Breast epithelium (tissue), 4 donors: ENCODE data around the gene GALNT9. TPM values are rescaled to one million over a fixed set of nuclear protein-coding genes. Genes with fewer than 3 reads are reported as not detected.

Experiments
- DNase-seq, 2 donors: peaks; one replicate each; pipeline ENCODE4 v3.0.0-alpha.2; 2019; ENCODE audit warnings: low spot score in 2 of 2
- H3K27ac ChIP-seq, 2 donors: fragments of 200-600 bp; sonication (generic) in 1 of 2; one replicate each; pipeline ENCODE4 v1.5.1; 2016 to 2019; ENCODE audit warnings: mild to moderate bottlenecking in 1 of 2
- H3K27me3 ChIP-seq, 2 donors: fragments of 200-600 bp; sonication (generic) in 1 of 2; one replicate each; pipeline versions ENCODE4 v1.5.1 to v1.6.0; 2017 to 2019; ENCODE audit warnings: control low read depth in 1 of 2, mild to moderate bottlenecking in 1 of 2
- H3K36me3 ChIP-seq: fragments of 200-600 bp; one replicate; pipeline ENCODE4 v1.5.1; 2019
- H3K4me1 ChIP-seq, 2 donors: fragments of 200-600 bp; sonication (generic); one replicate each; pipeline ENCODE4 v1.5.1; 2016 to 2019; ENCODE audit warnings: control low read depth in 1 of 2
- H3K4me3 ChIP-seq, 3 donors: fragments of 200-600 bp; sonication (generic); 1 replicate in 2 of 3; 2 replicates in 1 of 3; pipeline ENCODE4 v1.5.1; 2016 to 2019; ENCODE audit warnings: mild to moderate bottlenecking in 3 of 3, moderate library complexity in 2 of 3
- H3K9me3 ChIP-seq, 2 donors: fragments of 200-600 bp; sonication (generic) in 1 of 2; one replicate each; pipeline ENCODE4 v1.5.1; 2016 to 2019; ENCODE audit warnings: control low read depth in 1 of 2
- POLR2A ChIP-seq: fragments of 450-650 bp; IDR thresholded peaks from one replicate; pipeline ENCODE4 v1.6.1; 2016; ENCODE audit warnings: antibody characterized with exemption, mild to moderate bottlenecking, moderate library complexity
- POLR2AphosphoS5 ChIP-seq, 3 donors: sonication (generic); formaldehyde crosslinking; IDR thresholded peaks; one replicate each; pipeline ENCODE4 v1.6.1; 2017; ENCODE audit warnings: antibody characterized with exemption in 3 of 3
- intact Hi-C: fragments of 100-400 bp; cut with DNase I; formaldehyde crosslinking; loops from one replicate; pipeline ENCODE4 v1.15.1; 2023; ENCODE audit warnings: low total_unique reads
- total RNA-seq, 3 donors: library from RNA; depleted of rRNA; stranded (reverse); fragments of >200 nt; gene quantifications; one replicate each; pipeline ENCODE4 v1.1.0, GENCODE V29; 2016
- TF ChIP-seq, protein P1 (sequence below), 3 donors: fragments of 450-650 bp; IDR thresholded peaks; one replicate each; pipeline ENCODE4 v1.5.1; 2016 to 2017; ENCODE audit warnings: antibody characterized with exemption in 3 of 3, mild to moderate bottlenecking in 3 of 3, moderate library complexity in 3 of 3

GALNT9 gene
- total RNA-seq, 3 donors from 2014 or later: 2.9 TPM; not detected in 2

DNA sequence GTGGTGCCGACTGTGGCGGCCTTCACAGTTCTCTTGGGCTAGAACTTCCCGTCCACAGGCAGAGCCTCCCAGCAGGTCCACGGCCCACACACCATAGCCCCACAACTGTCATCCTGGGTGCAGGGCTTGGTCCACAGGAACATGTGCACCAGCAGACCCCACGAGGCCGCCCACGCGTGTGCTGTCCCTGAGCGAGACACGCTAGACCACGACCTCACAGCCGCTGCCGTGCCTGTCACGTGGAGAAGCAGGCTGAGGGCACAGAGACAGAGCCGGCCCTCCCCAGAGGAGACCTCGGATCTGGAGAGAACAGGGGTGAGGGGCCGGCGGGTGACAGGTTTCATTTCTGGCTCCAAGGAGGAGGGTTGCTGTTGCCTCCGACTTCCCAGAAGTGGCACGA, 8.9 kb upstream of the GALNT9 start:
- DNase-seq: no peak
- Histone ChIP-seq H3K9me3 (peaks cover 0 to 10% of the 10 kb centered on the region in 2 donors), H3K4me3 (no peak overlapping the region), H3K4me1 (no peaks in the 10 kb centered on the region), H3K27ac (no peak overlapping the region), H3K27me3 (peaks cover 0 to 91% of the 10 kb centered on the region in 2 donors), H3K36me3 (no peaks in the 10 kb centered on the region)
- intact Hi-C loops: no loop called here
- TF ChIP-seq POLR2AphosphoS5 (IDR thresholded peaks at IDR 0.05) (no peak), POLR2A (no peak)
- TF ChIP-seq, protein P1, sequence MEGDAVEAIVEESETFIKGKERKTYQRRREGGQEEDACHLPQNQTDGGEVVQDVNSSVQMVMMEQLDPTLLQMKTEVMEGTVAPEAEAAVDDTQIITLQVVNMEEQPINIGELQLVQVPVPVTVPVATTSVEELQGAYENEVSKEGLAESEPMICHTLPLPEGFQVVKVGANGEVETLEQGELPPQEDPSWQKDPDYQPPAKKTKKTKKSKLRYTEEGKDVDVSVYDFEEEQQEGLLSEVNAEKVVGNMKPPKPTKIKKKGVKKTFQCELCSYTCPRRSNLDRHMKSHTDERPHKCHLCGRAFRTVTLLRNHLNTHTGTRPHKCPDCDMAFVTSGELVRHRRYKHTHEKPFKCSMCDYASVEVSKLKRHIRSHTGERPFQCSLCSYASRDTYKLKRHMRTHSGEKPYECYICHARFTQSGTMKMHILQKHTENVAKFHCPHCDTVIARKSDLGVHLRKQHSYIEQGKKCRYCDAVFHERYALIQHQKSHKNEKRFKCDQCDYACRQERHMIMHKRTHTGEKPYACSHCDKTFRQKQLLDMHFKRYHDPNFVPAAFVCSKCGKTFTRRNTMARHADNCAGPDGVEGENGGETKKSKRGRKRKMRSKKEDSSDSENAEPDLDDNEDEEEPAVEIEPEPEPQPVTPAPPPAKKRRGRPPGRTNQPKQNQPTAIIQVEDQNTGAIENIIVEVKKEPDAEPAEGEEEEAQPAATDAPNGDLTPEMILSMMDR (IDR thresholded peaks at IDR 0.05): no peak

DNA sequence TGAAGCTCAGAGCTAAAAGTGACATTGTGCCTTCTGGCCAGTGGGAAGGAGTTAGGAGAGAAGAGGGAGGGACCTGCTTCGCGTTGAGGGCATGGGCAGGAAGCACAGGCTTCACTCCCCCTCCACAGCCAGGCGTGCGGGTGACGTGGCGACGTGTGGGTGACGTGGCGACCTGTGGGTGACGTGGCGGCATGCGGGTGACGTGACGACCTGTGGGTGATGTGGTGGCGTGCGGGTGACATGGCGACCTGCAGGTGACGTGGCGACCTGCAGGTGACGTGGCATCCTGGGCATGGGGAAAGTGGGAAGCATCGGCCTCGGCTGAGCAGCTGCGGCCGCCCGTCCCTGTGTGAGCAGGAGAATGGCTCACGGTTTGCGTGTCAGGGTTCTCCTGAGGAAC, 8.2 kb upstream of the GALNT9 start:
- intact Hi-C loops: no loop called here
- H3K27me3 ChIP-seq: peaks cover 0 to 91% of the 10 kb centered on the region in 2 donors

DNA sequence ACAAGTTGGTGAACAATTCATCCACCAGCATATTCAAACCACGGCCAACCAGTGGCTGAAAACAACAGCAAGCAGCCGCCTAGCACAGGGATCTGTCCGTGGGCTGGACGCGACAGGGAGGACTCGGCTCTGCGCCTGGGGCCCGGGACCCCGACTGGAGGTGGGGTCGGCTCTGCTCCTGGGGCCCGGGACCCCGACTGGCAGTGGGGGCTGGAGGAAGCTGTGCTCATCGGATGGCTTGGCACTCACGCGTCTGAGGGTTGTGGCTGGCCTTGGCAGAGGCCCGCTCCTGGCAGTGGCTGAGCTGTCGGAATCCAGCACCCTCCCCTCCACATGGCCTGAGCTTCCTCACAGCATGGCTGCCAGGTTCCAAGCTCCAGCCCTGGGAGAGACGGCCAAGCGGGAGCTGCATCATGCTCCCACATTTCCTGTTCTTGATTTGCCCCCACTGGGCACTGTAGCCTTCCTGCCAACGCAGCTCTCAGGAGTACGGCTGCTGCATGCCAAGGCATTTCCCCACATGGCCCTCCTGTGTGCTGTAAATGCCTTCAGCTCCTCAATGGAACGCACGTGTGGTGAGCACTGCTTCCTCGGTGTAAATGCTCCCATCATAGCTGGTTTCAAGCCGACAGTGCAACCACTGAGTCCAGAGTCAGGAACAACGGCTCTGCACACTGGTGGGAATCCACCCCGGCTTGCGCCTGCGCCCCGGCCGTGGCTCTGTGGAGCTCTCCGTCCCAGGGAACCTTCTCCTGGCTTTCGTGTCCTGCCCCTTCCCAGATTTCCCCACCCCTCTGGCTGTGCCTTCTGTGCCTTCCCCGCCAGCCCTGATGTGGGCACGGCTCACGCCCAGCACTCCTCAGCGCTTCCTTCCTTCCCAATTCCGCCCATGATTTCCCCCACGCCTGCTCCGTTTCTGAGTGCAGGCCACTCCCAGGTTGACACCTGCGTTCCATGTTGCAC, 7.3 kb upstream of the GALNT9 start:
- peaks cover 0 to 92% of the 10 kb centered on the region in 2 donors for H3K27me3 ChIP-seq
- TF ChIP-seq POLR2AphosphoS5 (IDR thresholded peaks at IDR 0.05) (no peak), POLR2A (no peak)
- TF ChIP-seq, protein P1 (IDR thresholded peaks at IDR 0.05): no peak
- no peaks in the 10 kb centered on the region for H3K4me1 ChIP-seq
- H3K36me3 ChIP-seq: no peaks in the 10 kb centered on the region
- H3K9me3 ChIP-seq: peaks cover 0 to 10% of the 10 kb centered on the region in 2 donors
- intact Hi-C loops: no loop called here
- no peak overlapping the region for H3K4me3 ChIP-seq
- no peak for DNase-seq
- no peak overlapping the region for H3K27ac ChIP-seq

More for the DNA sequence above, 8.2 kb upstream of the GALNT9 start:
- H3K9me3 ChIP-seq: peaks cover 0 to 10% of the 10 kb centered on the region in 2 donors
- no peak for TF ChIP-seq POLR2AphosphoS5 (IDR thresholded peaks at IDR 0.05)
- TF ChIP-seq, protein P1 (IDR thresholded peaks at IDR 0.05): no peak
- TF ChIP-seq POLR2A: no peak
- no peak for DNase-seq
- no peaks in the 10 kb centered on the region for H3K36me3 ChIP-seq
- H3K4me3 ChIP-seq: no peak overlapping the region
- H3K27ac ChIP-seq: no peak overlapping the region
- no peaks in the 10 kb centered on the region for H3K4me1 ChIP-seq

DNA sequence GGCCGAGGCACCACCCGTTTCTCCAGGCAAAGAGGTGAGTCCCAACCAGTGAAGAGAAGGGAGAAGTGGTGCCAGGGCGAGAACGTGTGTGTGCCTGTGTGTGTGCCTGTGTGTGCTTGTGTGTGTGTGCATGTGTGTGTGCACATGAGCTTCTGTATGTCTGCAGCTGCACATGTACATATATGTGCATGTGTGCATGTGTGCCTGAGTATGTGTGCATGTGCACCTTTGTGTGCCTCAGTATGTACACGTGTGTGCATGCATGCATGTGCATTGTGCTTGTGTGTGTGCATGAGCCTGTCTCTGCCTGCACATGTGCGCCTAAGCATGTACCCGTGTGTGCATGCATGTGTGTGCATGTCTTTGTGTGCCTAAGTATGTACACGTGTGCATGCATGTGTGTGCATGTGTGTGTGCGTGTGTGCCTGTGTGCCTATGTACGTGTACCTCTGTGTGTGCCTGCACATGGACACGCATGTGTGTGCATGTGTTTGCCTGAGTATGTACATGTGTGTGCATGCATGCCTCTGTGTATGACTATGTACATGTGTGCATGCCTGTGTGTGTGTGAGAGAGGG, 5.9 kb upstream of the GALNT9 start:
- TF ChIP-seq, protein P1 (IDR thresholded peaks at IDR 0.05): no peak
- no peak for TF ChIP-seq POLR2A
- TF ChIP-seq POLR2AphosphoS5 (IDR thresholded peaks at IDR 0.05): no peak
- Histone ChIP-seq H3K4me1 (no peaks in the 10 kb centered on the region), H3K4me3 (no peak overlapping the region), H3K27ac (no peak overlapping the region), H3K36me3 (no peaks in the 10 kb centered on the region), H3K9me3 (peaks cover 0 to 10% of the 10 kb centered on the region in 2 donors), H3K27me3 (peaks cover 0 to 92% of the 10 kb centered on the region in 2 donors)
- DNase-seq: no peak
- intact Hi-C loops: no loop called here

DNA sequence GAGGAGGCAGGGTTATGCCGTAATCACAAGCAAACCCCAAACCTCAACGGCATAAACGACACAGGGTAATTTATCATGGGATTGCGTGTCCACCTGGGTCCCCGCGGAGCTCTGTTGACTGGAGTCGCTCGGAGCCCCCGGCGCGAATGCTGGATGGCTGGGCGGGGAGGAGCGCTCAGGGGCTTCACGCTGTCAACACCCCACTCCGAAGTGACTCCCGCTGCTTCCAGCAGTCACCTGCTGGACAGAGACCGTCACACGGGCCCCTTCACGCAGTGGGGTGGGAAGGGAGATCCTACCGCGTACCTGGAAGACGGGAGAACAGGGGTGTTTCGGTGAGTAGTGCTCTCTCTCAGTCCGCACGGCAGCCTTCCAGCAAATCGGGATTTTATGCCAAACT, 4.4 kb upstream of the GALNT9 start:
- no peak for DNase-seq
- Histone ChIP-seq H3K27ac (no peak overlapping the region), H3K27me3 (peaks cover 2 to 90% of the 10 kb centered on the region in 2 donors), H3K9me3 (peaks cover 0 to 10% of the 10 kb centered on the region in 2 donors), H3K4me1 (no peaks in the 10 kb centered on the region), H3K4me3 (no peak overlapping the region), H3K36me3 (no peaks in the 10 kb centered on the region)
- no peak for TF ChIP-seq POLR2AphosphoS5 (IDR thresholded peaks at IDR 0.05)
- TF ChIP-seq POLR2A: no peak
- TF ChIP-seq, protein P1 (IDR thresholded peaks at IDR 0.05): no peak
- intact Hi-C loops: no loop called here
